AG20443 (cell line): ENCODE results near the gene CIAO3.
"Not testable (repeated sequence)": the region's sequence is repeated elsewhere in the genome, so short reads cannot be mapped to it uniquely, and the experiment has no call there.

Source experiments
- DNase-seq: peaks from one replicate; pipeline ENCODE4 v3.0.0; 2012; ENCODE audit warnings: low spot score, mixed read lengths

Gene CIAO3

GRCh38 chr16:692356-693108, 48.3 kb downstream of the CIAO3 start:
- no peak for DNase-seq

GRCh38 chr16:691242-691641, 49.6 kb downstream of the CIAO3 start:
- not testable (repeated sequence) for DNase-seq

GRCh38 chr16:689175-689897, 51.5 kb downstream of the CIAO3 start:
- DNase-seq, result no peak

GRCh38 chr16:687499-687898, 53.3 kb downstream of the CIAO3 start:
- no peak for DNase-seq

GRCh38 chr16:686459-687260, 54.1 kb downstream of the CIAO3 start:
- no peak for DNase-seq

- DNase-seq, result peak; percentile 42
These were observed 54.8 kb downstream of the CIAO3 start for GRCh38 chr16:685967-686366.

GRCh38 chr16:684961-685696, 55.7 kb downstream of the CIAO3 start:
- no peak for DNase-seq

GRCh38 chr16:684071-684794, 56.6 kb downstream of the CIAO3 start, which contains the start of gene JMJD8:
Gene JMJD8 (minus strand): TSS chr16:684334. CDS start chr16:684319, 15 bp downstream.
- peak; percentile 97 for DNase-seq

GRCh38 chr16:683396-684070, 57.3 kb downstream of the CIAO3 start:
- no peak for DNase-seq

GRCh38 chr16:682493-683395, 58.1 kb downstream of the CIAO3 start:
- no peak for DNase-seq

GRCh38 chr16:681746-682427, 58.9 kb downstream of the CIAO3 start:
- no peak for DNase-seq

GRCh38 chr16:680967-681745, 59.6 kb downstream of the CIAO3 start:
- DNase-seq, result no peak

- no peak for DNase-seq
These were observed 60.2 kb downstream of the CIAO3 start for GRCh38 chr16:680625-680945.

GRCh38 chr16:679814-680624, 60.8 kb downstream of the CIAO3 start, which contains the start of gene STUB1:
Gene STUB1 (plus strand): TSS chr16:680410. CDS start chr16:680526, 116 bp downstream.
- DNase-seq, result peak; percentile 96
